Effector memory CD8-positive, alpha-beta T cell (primary cell): ENCODE results near the gene NTMT2.

Experiments
- ATAC-seq: fragments of 150-1000 bp; cut with Tn5 transposase; replicated peaks from 2 replicates; pipeline ENCODE4 v1.10.0; 2021; ENCODE audit warnings: mild to moderate bottlenecking, moderate library complexity
- DNase-seq, 3 experiments: peaks; one replicate each; pipeline ENCODE4 v3.0.0; 2021
- H3K27ac Mint-ChIP-seq, 2 donors: one replicate each; pipeline ENCODE4 v1.8.0; 2022; ENCODE audit warnings: mild to moderate bottlenecking in 2 of 2, mixed read lengths in 2 of 2, moderate library complexity in 2 of 2
- H3K27me3 Mint-ChIP-seq, 2 donors: one replicate each; pipeline ENCODE4 v1.8.0; 2022; ENCODE audit warnings: mixed read lengths in 2 of 2
- H3K36me3 Mint-ChIP-seq: one replicate; pipeline ENCODE4 v1.8.0; 2022; ENCODE audit warnings: mild to moderate bottlenecking, moderate library complexity, mixed read lengths; ENCODE audit not compliant: insufficient read depth
- H3K4me1 Mint-ChIP-seq, 2 donors: one replicate each; pipeline ENCODE4 v1.8.0; 2022; ENCODE audit warnings: low read depth in 2 of 2, mixed read lengths in 2 of 2
- H3K4me3 Mint-ChIP-seq, 2 donors: one replicate each; pipeline ENCODE4 v1.8.0; 2022; ENCODE audit warnings: mild to moderate bottlenecking in 2 of 2, mixed read lengths in 2 of 2, moderate library complexity in 2 of 2
- H3K9me3 Mint-ChIP-seq, 2 donors: one replicate each; pipeline ENCODE4 v1.8.0; 2022; ENCODE audit warnings: mixed read lengths in 2 of 2

The NTMT2 gene

GRCh38 chr1:170203693-170204092 is 57.9 kb downstream of the NTMT2 start:
- Mint-ChIP-seq H3K27ac (no peak overlapping the region), H3K36me3 (no peaks in the 10 kb centered on the region), H3K9me3 (no peaks in the 10 kb centered on the region), H3K4me1 (no peaks in the 10 kb centered on the region), H3K27me3 (peaks cover 24 to 43% of the 10 kb centered on the region in 2 donors), H3K4me3 (no peak overlapping the region)
- DNase-seq (no peak), ATAC-seq (no peak)

GRCh38 chr1:170204121-170204520 is 58.4 kb downstream of the NTMT2 start:
- no peak overlapping the region for H3K4me3 Mint-ChIP-seq
- peaks cover 24 to 39% of the 10 kb centered on the region in 2 donors for H3K27me3 Mint-ChIP-seq
- H3K36me3 Mint-ChIP-seq = no peaks in the 10 kb centered on the region
- ATAC-seq (no peak), DNase-seq (no peak)
- H3K4me1 Mint-ChIP-seq = no peaks in the 10 kb centered on the region
- H3K9me3 Mint-ChIP-seq = no peaks in the 10 kb centered on the region
- no peak overlapping the region for H3K27ac Mint-ChIP-seq

GRCh38 chr1:170205301-170205700 is 59.5 kb downstream of the NTMT2 start:
- peaks cover 14 to 38% of the 10 kb centered on the region in 2 donors for H3K27me3 Mint-ChIP-seq

GRCh38 chr1:170209125-170209524 is 63.4 kb downstream of the NTMT2 start:
- H3K4me1 Mint-ChIP-seq = no peaks in the 10 kb centered on the region
- no peak for DNase-seq
- no peaks in the 10 kb centered on the region for H3K36me3 Mint-ChIP-seq
- no peaks in the 10 kb centered on the region for H3K9me3 Mint-ChIP-seq
- ATAC-seq = no peak
- H3K27ac Mint-ChIP-seq = no peak overlapping the region
- peaks cover 20 to 45% of the 10 kb centered on the region in 2 donors for H3K27me3 Mint-ChIP-seq
- no peak overlapping the region for H3K4me3 Mint-ChIP-seq

More at GRCh38 chr1:170205301-170205700, 59.5 kb downstream of the NTMT2 start:
- Mint-ChIP-seq H3K9me3 (no peaks in the 10 kb centered on the region), H3K4me3 (no peak overlapping the region), H3K36me3 (no peaks in the 10 kb centered on the region), H3K4me1 (no peaks in the 10 kb centered on the region), H3K27ac (no peak overlapping the region)
- ATAC-seq (no peak), DNase-seq (no peak)

DNA sequence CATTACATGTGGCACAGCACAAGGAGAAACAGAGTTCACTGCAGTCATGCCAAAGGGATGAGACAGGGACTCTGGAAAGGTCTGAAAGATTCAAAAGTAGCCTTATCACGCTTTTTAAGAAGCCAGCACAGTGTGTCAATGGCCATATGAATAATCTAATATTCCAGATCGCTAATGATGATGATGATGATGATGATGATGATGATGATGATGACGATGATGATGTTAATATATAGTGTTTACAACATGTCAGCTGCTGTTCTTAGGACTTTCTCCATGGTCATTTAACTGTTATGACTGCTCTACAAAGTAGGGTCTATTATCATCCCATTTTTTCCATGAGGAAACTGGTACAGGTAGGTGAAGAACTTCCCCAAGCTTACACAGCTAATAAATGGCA is 64.4 kb downstream of the NTMT2 start:
- Mint-ChIP-seq H3K4me3 (no peak overlapping the region), H3K27ac (no peak overlapping the region), H3K4me1 (no peaks in the 10 kb centered on the region), H3K27me3 (peaks cover 16 to 46% of the 10 kb centered on the region in 2 donors), H3K36me3 (no peaks in the 10 kb centered on the region), H3K9me3 (no peaks in the 10 kb centered on the region)
- ATAC-seq = no peak
- no peak for DNase-seq

GRCh38 chr1:170213596-170213995 is 67.8 kb downstream of the NTMT2 start:
- DNase-seq (no peak), ATAC-seq (no peak)
- Mint-ChIP-seq H3K4me3 (no peak overlapping the region), H3K4me1 (no peaks in the 10 kb centered on the region), H3K27ac (no peak overlapping the region), H3K36me3 (no peaks in the 10 kb centered on the region), H3K9me3 (no peaks in the 10 kb centered on the region), H3K27me3 (peaks cover 31 to 46% of the 10 kb centered on the region in 2 donors)

DNA sequence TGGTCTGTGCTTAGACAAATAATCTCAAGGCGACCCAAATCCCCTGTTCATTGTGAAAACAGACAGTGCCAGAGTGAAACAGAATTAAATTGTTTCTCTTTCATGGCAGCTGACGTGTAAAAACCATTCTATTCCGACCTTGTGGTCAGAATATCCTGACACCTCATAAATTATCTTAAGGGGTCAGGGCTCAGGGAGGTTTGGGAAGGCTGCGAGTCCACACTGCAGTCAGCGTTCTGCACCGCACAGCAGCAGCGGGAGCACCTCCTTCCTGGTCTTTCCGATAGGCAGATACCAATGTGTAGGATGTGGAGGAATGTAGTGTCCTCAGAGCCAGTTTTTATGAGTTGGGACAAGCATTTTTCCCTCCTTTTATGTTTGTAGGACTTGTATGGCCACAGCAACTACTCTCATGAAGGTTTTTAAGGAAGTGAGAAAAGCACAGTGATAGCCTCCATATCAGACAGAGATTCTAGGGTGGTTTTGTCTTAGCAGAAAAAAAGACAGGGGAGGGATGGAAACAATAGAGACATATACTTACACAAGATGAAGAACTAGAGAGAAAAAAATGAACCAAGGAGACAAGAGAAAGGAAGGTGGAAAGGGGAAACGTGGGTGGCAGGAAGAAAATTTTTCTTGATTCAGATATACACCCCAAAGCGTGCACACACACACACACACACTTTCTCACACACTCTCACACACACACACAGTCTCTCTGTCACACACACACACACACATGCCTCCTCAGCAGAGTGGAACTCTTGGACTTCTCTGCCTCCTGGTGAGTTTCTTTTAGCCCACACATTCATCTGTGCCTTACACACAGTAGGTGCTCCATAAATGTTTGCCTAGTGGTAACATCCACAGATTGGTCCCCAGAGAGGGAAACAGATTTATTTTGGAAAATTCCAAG is 68.6 kb downstream of the NTMT2 start:
- Mint-ChIP-seq H3K27me3 (peaks cover 36 to 46% of the 10 kb centered on the region in 2 donors), H3K27ac (no peak overlapping the region), H3K4me1 (no peaks in the 10 kb centered on the region), H3K9me3 (no peaks in the 10 kb centered on the region), H3K4me3 (no peak overlapping the region), H3K36me3 (no peaks in the 10 kb centered on the region)
- ATAC-seq = no peak
- no peak for DNase-seq

DNA sequence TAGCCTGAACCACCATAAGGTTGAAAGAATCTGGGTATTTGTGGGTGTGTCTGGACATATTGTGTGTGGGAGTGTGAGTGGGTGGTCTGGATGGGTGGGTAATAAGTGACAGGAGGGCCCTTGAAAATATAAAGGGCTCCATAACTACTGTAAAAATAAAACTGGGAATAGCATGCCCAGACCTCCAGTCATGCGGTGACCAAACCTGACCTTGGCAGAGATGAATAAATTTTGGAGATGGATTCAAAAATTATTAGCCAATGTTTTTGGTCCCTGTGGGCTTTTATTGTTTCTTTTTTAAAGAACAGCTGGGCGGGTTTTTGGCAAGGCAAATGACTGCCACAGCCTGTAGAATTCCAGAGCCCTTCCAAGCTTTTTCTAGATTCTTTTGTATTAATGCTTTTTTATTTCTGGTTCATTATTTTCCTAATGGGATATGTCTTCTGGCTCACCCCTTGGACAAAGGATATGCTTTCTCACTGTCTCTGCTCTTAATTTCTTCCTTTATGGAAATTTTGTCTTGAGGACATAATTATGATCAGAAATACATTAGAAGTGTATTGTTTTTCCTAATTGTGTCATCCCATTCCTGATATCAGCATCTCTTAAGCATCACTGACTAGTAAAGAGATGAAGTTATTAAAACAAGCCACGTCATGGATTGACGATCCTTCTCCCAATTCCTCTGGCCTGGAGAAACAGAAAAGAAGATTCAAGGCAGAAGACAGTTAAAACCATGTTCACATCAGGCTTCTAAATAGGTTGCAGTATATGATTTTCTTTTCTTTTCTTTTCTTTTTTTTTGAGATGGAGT is 69.5 kb downstream of the NTMT2 start:
- DNase-seq (no peak), ATAC-seq (no peak)
- H3K9me3 Mint-ChIP-seq = no peaks in the 10 kb centered on the region
- no peaks in the 10 kb centered on the region for H3K36me3 Mint-ChIP-seq
- no peak overlapping the region for H3K4me3 Mint-ChIP-seq
- H3K27me3 Mint-ChIP-seq = peaks cover 43 to 45% of the 10 kb centered on the region in 2 donors
- no peak overlapping the region for H3K27ac Mint-ChIP-seq
- no peaks in the 10 kb centered on the region for H3K4me1 Mint-ChIP-seq

GRCh38 chr1:170217517-170218256 is 71.9 kb downstream of the NTMT2 start:
- Mint-ChIP-seq H3K4me3 (no peak overlapping the region), H3K4me1 (no peaks in the 10 kb centered on the region), H3K9me3 (no peaks in the 10 kb centered on the region), H3K27ac (no peak overlapping the region), H3K27me3 (peaks cover 45 to 61% of the 10 kb centered on the region in 2 donors), H3K36me3 (no peaks in the 10 kb centered on the region)
- DNase-seq (no peak), ATAC-seq (no peak)

DNA sequence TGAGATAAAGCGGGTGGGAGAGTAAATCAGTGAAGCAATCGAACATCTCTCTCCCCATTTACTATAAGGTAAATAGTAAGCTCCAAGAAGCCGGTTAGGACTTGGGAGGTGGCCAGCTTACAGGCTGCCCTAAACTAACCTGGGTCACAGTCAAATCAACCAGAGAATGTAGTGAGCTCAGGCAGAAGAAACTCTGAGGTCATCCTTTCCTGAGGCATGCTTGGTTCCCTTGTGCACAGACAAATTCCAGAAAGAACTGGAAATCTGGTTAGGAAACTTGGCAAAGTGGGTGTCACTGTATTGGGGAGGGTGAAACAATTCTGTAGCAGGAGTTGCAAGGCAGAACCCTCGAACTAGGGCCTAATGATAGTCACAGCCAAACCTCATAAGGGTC is 72.5 kb downstream of the NTMT2 start:
- Mint-ChIP-seq H3K27ac (no peak overlapping the region), H3K27me3 (peaks cover 49 to 63% of the 10 kb centered on the region in 2 donors), H3K4me1 (no peaks in the 10 kb centered on the region), H3K36me3 (no peaks in the 10 kb centered on the region), H3K9me3 (no peaks in the 10 kb centered on the region), H3K4me3 (no peak overlapping the region)
- DNase-seq (no peak), ATAC-seq (no peak)
